ENCODE results near the gene SPSB3.

The SPSB3 gene

GRCh38 chr16:1812732-1813163 lies 30.4 kb upstream of the SPSB3 start:
- no peaks in the 10 kb centered on the region for H3K9me3 ChIP-seq
- H3K36me3 ChIP-seq, result peaks cover 75% of the 10 kb centered on the region
- no peak for TF ChIP-seq CTCF (IDR thresholded peaks at IDR 0.05)
- H3K4me3 ChIP-seq (ENCODE audit: low read depth in 1 of 2, low read length in 1 of 2), result no peak overlapping the region
- H3K27me3 ChIP-seq, result no peaks in the 10 kb centered on the region
- no peaks in the 10 kb centered on the region for H3K4me1 ChIP-seq (ENCODE audit: control insufficient read depth in 1 of 2, insufficient read depth in 1 of 2, low read depth in 1 of 2, low read length in 1 of 2)
- no peak overlapping the region for H3K27ac ChIP-seq

- Histone ChIP-seq H3K4me1 (ENCODE audit: control insufficient read depth in 1 of 2, insufficient read depth in 1 of 2, low read depth in 1 of 2, low read length in 1 of 2) (no peaks in the 10 kb centered on the region), H3K27ac (no peak overlapping the region), H3K27me3 (no peaks in the 10 kb centered on the region), H3K36me3 (peaks cover 70% of the 10 kb centered on the region), H3K4me3 (ENCODE audit: low read depth in 1 of 2, low read length in 1 of 2) (no peak overlapping the region), H3K9me3 (no peaks in the 10 kb centered on the region)
- TF ChIP-seq CTCF (IDR thresholded peaks at IDR 0.05), result no peak
Measured at GRCh38 chr16:1810536-1810935, 28.2 kb upstream of the SPSB3 start.

DNA sequence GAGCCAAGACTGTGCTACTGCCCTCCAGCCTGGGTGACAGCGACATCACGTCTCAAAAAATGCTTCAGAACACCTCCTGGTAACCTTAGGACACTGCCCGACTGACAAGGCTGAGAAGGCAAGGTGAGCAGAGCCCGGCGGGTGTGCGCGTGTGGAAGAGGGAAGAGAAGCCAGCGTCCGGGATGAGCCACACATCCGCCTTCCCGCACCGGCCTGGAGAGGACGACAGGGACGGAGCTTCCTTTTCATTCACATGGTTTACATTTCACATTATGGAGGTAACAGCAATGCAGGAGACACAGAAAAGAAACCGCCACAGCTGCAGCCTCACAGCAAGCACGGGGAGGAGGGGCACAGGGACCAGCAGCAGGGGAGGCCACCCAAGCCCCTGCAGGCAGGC lies 27.7 kb upstream of the SPSB3 start:
- no peak for TF ChIP-seq CTCF (IDR thresholded peaks at IDR 0.05)
- no peaks in the 10 kb centered on the region for H3K4me1 ChIP-seq (ENCODE audit: control insufficient read depth in 1 of 2, insufficient read depth in 1 of 2, low read depth in 1 of 2, low read length in 1 of 2)
- no peak overlapping the region for H3K4me3 ChIP-seq (ENCODE audit: low read depth in 1 of 2, low read length in 1 of 2)
- H3K27me3 ChIP-seq, result no peaks in the 10 kb centered on the region
- H3K9me3 ChIP-seq, result no peaks in the 10 kb centered on the region
- peaks cover 69% of the 10 kb centered on the region for H3K36me3 ChIP-seq
- no peak overlapping the region for H3K27ac ChIP-seq

- Histone ChIP-seq H3K27ac (no peak overlapping the region), H3K4me1 (ENCODE audit: control insufficient read depth in 1 of 2, insufficient read depth in 1 of 2, low read depth in 1 of 2, low read length in 1 of 2) (no peaks in the 10 kb centered on the region), H3K27me3 (no peaks in the 10 kb centered on the region), H3K36me3 (peaks cover 64% of the 10 kb centered on the region), H3K4me3 (ENCODE audit: low read depth in 1 of 2, low read length in 1 of 2) (no peak overlapping the region), H3K9me3 (no peaks in the 10 kb centered on the region)
- no peak for TF ChIP-seq CTCF (IDR thresholded peaks at IDR 0.05)
Measured at GRCh38 chr16:1809281-1809801, 27.0 kb upstream of the SPSB3 start.

DNA sequence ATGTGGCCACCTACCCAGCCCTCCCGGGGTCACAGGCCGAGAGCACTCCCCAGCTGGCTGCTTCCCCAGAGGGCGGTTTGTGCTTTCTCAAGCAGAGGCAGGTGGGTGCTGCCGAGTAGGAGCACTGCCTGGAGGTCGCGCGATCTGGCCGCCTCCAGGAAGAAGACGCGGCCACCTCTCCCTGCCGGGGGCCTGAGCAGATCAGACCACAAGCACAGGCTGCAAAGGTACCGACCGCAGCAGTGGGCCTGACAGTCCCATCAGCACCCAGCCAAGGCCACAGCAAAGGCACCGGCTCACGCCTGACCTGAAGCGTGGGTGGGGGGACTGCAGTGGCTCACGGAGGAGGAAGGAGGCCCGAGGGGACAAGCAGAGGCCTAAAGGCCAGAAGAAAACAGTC lies 26.3 kb upstream of the SPSB3 start:
- Histone ChIP-seq H3K4me3 (ENCODE audit: low read depth in 1 of 2, low read length in 1 of 2) (no peak overlapping the region), H3K27me3 (no peaks in the 10 kb centered on the region), H3K36me3 (peaks cover 57% of the 10 kb centered on the region), H3K4me1 (ENCODE audit: control insufficient read depth in 1 of 2, insufficient read depth in 1 of 2, low read depth in 1 of 2, low read length in 1 of 2) (no peaks in the 10 kb centered on the region), H3K27ac (no peak overlapping the region), H3K9me3 (no peaks in the 10 kb centered on the region)
- no peak for TF ChIP-seq CTCF (IDR thresholded peaks at IDR 0.05)

DNA sequence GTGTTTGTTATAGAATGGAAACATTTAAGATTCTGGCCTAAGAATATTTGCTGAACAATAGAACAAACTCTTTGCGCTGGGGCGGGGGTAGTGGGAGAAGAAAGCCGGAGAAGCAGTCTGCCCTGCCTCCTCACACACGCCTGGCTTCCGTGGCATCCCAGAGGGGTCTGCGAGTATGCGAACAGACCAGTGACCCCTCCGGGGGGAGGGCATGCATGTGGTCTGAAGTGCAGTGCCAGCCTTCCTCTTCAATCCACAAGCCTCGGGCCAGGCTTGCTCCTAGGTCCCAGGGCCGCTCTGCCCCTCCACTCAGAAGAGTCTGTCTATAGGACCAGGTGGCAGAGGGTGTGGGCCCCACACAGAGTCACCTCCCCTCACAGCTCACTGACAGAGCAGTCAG lies 25.3 kb upstream of the SPSB3 start:
- Histone ChIP-seq H3K4me3 (ENCODE audit: low read depth in 1 of 2, low read length in 1 of 2) (no peak overlapping the region), H3K36me3 (peaks cover 47% of the 10 kb centered on the region), H3K27me3 (no peaks in the 10 kb centered on the region), H3K4me1 (ENCODE audit: control insufficient read depth in 1 of 2, insufficient read depth in 1 of 2, low read depth in 1 of 2, low read length in 1 of 2) (no peaks in the 10 kb centered on the region), H3K9me3 (no peaks in the 10 kb centered on the region), H3K27ac (no peak overlapping the region)
- no peak for TF ChIP-seq CTCF (IDR thresholded peaks at IDR 0.05)

All from neutrophil (primary cell).